ENCODE results near the gene PAF1.

The PAF1 gene

DNA sequence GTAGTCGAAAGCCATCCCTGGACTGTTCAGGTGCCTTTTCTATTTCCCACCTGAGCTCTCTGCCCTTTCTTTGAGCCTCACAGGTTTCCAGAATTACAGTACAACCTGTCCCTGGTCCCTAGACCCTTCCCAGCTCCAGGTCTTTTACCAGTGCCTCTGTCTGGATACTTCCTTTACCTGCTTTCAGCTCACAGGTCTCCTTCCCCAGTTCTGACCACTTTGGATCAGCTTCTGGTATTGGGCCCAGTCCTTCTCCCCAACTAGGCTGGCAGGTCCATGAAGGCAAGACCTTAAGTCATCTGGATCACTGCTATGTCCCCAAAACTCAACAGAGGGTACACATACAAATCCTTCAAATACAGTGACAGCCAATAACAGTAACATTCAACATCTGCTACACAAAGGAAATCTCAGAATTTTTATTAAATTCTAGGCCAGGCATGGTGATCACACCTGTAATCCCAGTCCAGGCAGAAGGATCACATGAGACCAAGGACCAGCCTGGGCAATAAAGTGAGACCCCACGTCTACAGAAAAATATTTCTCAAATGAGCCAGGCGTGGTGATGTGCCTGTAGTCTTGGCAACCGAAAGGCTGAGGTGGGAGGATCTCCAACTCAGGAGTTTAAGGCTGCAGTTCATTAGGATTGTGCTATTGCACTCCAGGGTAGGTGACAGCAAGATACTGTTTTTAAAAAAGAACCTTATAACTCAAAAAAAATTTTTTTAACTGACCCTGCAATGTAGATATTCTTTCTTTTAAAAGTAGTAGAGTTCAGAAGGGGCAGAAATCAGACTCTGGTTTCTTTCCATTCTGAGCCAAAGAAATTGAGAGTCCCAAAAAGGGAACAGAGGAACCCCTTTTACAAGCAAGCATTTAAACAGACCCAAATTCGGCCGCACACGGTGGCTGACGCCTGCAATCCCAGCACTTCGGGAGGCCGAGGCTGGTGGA lies 43.5 kb upstream of the PAF1 start:
- Histone ChIP-seq H3K4me3 (ENCODE audit: low read depth in 1 of 2, low read length in 1 of 2) (peak overlapping the region; percentile 86 to 93), H3K4me1 (ENCODE audit: control insufficient read depth in 1 of 2, insufficient read depth in 1 of 2, low read depth in 1 of 2, low read length in 1 of 2) (peaks cover 16 to 29% of the 10 kb centered on the region in 2 experiments), H3K9me3 (no peaks in the 10 kb centered on the region), H3K36me3 (peaks cover 19% of the 10 kb centered on the region), H3K27me3 (peaks cover 11% of the 10 kb centered on the region), H3K27ac (no peak overlapping the region)
- TF ChIP-seq, protein P1, sequence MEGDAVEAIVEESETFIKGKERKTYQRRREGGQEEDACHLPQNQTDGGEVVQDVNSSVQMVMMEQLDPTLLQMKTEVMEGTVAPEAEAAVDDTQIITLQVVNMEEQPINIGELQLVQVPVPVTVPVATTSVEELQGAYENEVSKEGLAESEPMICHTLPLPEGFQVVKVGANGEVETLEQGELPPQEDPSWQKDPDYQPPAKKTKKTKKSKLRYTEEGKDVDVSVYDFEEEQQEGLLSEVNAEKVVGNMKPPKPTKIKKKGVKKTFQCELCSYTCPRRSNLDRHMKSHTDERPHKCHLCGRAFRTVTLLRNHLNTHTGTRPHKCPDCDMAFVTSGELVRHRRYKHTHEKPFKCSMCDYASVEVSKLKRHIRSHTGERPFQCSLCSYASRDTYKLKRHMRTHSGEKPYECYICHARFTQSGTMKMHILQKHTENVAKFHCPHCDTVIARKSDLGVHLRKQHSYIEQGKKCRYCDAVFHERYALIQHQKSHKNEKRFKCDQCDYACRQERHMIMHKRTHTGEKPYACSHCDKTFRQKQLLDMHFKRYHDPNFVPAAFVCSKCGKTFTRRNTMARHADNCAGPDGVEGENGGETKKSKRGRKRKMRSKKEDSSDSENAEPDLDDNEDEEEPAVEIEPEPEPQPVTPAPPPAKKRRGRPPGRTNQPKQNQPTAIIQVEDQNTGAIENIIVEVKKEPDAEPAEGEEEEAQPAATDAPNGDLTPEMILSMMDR (IDR thresholded peaks at IDR 0.05), result no peak

DNA sequence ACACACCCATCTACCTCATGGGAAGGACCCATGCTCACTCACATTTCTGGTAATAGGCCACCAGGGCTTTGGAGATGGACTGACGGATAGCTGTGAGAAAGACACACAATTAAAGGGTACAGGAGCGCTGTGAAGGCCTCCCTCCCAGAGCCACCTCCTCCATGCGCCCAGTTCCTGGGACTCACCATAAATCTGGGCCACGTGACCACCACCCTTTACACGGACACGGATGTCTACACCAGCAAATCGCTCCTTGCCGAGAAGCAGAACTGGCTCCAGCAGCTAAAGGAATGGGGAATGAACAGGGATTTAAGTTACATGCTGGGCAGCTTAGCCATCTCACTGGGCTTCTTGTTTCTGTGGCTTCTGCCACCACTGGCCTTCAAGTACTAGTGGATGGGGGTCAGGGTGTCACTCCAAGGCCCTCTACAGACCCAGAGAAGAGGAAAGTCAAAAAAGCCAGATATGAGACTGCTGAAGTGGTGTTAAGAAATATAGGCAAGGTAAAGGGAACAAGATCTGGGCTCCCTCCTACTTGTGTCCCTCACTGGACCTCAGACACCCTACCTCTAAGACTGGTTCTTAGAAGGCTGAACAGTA lies 42.7 kb upstream of the PAF1 start:
- TF ChIP-seq, protein P1 (IDR thresholded peaks at IDR 0.05), result no peak
- Histone ChIP-seq H3K27ac (no peak overlapping the region), H3K4me1 (ENCODE audit: control insufficient read depth in 1 of 2, insufficient read depth in 1 of 2, low read depth in 1 of 2, low read length in 1 of 2) (peaks cover 16 to 29% of the 10 kb centered on the region in 2 experiments), H3K36me3 (peaks cover 19% of the 10 kb centered on the region), H3K9me3 (no peaks in the 10 kb centered on the region), H3K27me3 (peaks cover 14% of the 10 kb centered on the region), H3K4me3 (ENCODE audit: low read depth in 1 of 2, low read length in 1 of 2) (no peak overlapping the region)

- Histone ChIP-seq H3K27ac (no peak overlapping the region), H3K9me3 (no peaks in the 10 kb centered on the region), H3K36me3 (peaks cover 19% of the 10 kb centered on the region), H3K27me3 (peaks cover 15% of the 10 kb centered on the region), H3K4me1 (ENCODE audit: control insufficient read depth in 1 of 2, insufficient read depth in 1 of 2, low read depth in 1 of 2, low read length in 1 of 2) (peaks cover 16 to 29% of the 10 kb centered on the region in 2 experiments), H3K4me3 (ENCODE audit: low read depth in 1 of 2, low read length in 1 of 2) (no peak overlapping the region)
- TF ChIP-seq, protein P1 (IDR thresholded peaks at IDR 0.05), result no peak
These were observed 41.7 kb upstream of the PAF1 start for GRCh38 chr19:39432677-39433025.

DNA sequence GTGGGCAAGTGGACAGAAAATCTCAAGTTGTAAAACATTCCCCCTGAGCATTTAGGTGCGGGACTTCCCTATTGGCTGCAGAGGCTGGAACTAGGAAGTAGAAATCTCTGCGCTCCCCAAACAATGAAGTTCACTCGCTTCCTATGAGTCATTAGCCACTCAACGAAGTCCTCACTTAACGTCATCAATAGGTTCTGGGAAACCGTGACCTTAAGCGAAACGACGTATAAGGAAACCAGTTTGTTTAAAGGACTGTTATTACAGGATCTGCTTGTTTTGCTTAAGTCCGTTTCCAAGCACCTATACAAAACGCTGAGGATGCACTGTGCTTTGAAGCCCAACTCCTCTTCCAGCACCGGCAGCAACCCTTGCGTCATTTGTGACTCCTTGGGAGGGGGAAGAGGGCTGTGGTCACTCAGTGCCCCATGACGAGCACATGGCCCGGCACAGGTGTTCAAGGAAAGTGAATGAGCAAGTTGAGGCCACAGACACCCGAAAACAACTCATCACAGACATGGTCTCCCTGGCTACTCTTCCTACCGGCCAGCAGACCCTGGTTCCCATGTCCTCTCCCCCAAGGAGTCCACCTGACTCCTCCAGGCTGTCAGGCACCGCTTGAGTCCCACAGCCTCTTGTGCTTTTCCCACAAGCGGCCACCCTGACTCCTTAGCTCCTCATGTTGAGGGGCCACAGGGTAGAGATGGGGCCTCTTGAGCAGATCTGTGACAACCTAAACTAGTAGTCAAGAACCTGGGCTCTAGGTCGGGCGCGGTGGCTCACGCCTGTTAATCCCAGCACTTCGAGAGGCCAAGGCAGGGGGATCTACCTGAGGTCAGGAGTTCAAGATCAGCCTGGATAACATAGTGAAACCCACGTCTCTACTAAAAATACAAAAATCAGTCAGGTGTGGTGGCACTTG lies 40.0 kb upstream of the PAF1 start:
- peaks cover 19% of the 10 kb centered on the region for H3K36me3 ChIP-seq
- peak overlapping the region; percentile 63 for H3K27ac ChIP-seq
- TF ChIP-seq, protein P1 (IDR thresholded peaks at IDR 0.05), result no peak
- H3K4me3 ChIP-seq (ENCODE audit: low read depth in 1 of 2, low read length in 1 of 2), result peak overlapping the region in 1 of 2 experiments; percentile 43
- H3K4me1 ChIP-seq (ENCODE audit: control insufficient read depth in 1 of 2, insufficient read depth in 1 of 2, low read depth in 1 of 2, low read length in 1 of 2), result peaks cover 10 to 22% of the 10 kb centered on the region in 2 experiments
- H3K9me3 ChIP-seq, result no peaks in the 10 kb centered on the region
- H3K27me3 ChIP-seq, result peaks cover 14% of the 10 kb centered on the region

All from neutrophil (primary cell).